Measurements from ENCODE around the gene CBL. TPM values are rescaled to one million over a fixed set of nuclear protein-coding genes. Genes with fewer than 3 reads are reported as not detected.

The CBL gene
- total RNA-seq, 2 experiments from 2014 or later = 19.2 to 59.1 TPM

DNA sequence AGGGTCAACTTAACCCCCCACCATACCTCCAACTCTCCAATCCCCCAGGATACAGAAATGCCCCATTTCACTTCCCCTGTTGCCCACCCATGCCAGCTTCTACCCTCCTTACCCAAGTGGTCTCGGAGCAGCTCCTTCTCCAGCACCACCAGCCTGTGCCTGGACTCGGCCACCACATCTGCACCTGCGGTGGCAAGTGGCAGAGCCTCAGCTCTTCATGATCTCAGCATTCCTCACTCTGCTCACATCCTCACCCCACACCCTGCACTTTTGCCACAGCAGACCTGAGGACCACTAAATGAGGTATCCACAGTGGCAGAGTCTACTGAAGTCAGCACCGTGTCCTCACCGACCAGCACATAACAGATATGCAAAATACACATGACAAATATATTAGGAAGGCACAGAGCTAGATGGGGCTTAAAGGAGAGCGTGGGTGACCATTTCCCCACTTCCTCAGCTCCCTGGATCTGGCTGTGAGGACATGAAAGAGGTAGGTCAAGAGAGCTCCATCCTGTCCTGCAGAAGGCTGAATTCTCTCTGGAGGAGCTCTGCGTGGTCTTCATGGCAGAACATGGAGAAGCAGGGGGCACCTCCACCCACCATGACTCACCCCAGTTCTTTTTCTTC is 11.2 kb upstream of the CBL start:
- POLR2A ChIA-PET = interaction anchor here (0.7 to 1.0 kb wide), 2 partner anchors 51 to 54 kb away, joined by 3 to 5 read pairs; no protein-coding TSS in a partner anchor
- Histone ChIP-seq H2AFZ (ENCODE audit: low read length) (no peak overlapping the region), H3K36me3 (ENCODE audit: insufficient read depth, low read length) (no peaks in the 10 kb centered on the region), H3K4me1 (ENCODE audit: insufficient read depth, low read length, poor library complexity, severe bottlenecking) (peaks cover 3% of the 10 kb centered on the region), H3K9me3 (ENCODE audit: low read length) (no peaks in the 10 kb centered on the region), H4K20me1 (ENCODE audit: insufficient read depth, low read length) (no peaks in the 10 kb centered on the region), H3K9me2 (ENCODE audit: insufficient read depth, low read length) (no peaks in the 10 kb centered on the region), H3K79me2 (ENCODE audit: insufficient read depth, low read depth, low read length) (no peaks in the 10 kb centered on the region), H3K4me2 (ENCODE audit: low read length) (no peak overlapping the region), H3K4me3 (ENCODE audit: low read depth, low read length, poor library complexity, severe bottlenecking) (no peak overlapping the region), H3K27ac (ENCODE audit: low read depth, low read length, poor library complexity, severe bottlenecking) (no peak overlapping the region)
- DNase-seq (ENCODE audit: low spot score) = no peak
- BruUV-seq (replicated peaks) = no TSS peak
- intact Hi-C loops (cut with micrococcal nuclease; ENCODE audit: unreplicated experiment) = no loop called here
- TF ChIP-seq, protein P1, sequence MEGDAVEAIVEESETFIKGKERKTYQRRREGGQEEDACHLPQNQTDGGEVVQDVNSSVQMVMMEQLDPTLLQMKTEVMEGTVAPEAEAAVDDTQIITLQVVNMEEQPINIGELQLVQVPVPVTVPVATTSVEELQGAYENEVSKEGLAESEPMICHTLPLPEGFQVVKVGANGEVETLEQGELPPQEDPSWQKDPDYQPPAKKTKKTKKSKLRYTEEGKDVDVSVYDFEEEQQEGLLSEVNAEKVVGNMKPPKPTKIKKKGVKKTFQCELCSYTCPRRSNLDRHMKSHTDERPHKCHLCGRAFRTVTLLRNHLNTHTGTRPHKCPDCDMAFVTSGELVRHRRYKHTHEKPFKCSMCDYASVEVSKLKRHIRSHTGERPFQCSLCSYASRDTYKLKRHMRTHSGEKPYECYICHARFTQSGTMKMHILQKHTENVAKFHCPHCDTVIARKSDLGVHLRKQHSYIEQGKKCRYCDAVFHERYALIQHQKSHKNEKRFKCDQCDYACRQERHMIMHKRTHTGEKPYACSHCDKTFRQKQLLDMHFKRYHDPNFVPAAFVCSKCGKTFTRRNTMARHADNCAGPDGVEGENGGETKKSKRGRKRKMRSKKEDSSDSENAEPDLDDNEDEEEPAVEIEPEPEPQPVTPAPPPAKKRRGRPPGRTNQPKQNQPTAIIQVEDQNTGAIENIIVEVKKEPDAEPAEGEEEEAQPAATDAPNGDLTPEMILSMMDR (conservative IDR thresholded peaks at IDR 0.05; ENCODE audit: low read length) = no peak
- no peak for TF ChIP-seq EZH2phosphoT487 (IDR thresholded peaks at IDR 0.05; ENCODE audit: borderline replicate concordance, low read depth, low read length)
- CTCF ChIA-PET (ENCODE audit: unreplicated experiment) = no interaction called here

GRCh38 chr11:119195680-119196079 is 10.5 kb upstream of the CBL start:
- Histone ChIP-seq H3K4me2 (ENCODE audit: low read length) (no peak overlapping the region), H3K79me2 (ENCODE audit: insufficient read depth, low read depth, low read length) (no peaks in the 10 kb centered on the region), H3K4me1 (ENCODE audit: insufficient read depth, low read length, poor library complexity, severe bottlenecking) (peaks cover 3% of the 10 kb centered on the region), H3K9me3 (ENCODE audit: low read length) (no peaks in the 10 kb centered on the region), H3K27ac (ENCODE audit: low read depth, low read length, poor library complexity, severe bottlenecking) (no peak overlapping the region), H4K20me1 (ENCODE audit: insufficient read depth, low read length) (no peaks in the 10 kb centered on the region), H3K9me2 (ENCODE audit: insufficient read depth, low read length) (no peaks in the 10 kb centered on the region), H3K36me3 (ENCODE audit: insufficient read depth, low read length) (no peaks in the 10 kb centered on the region), H2AFZ (ENCODE audit: low read length) (no peak overlapping the region), H3K4me3 (ENCODE audit: low read depth, low read length, poor library complexity, severe bottlenecking) (no peak overlapping the region)
- no peak for DNase-seq (ENCODE audit: low spot score)
- BruUV-seq (replicated peaks) = no TSS peak
- TF ChIP-seq EZH2phosphoT487 (IDR thresholded peaks at IDR 0.05; ENCODE audit: borderline replicate concordance, low read depth, low read length) = no peak
- TF ChIP-seq, protein P1 (conservative IDR thresholded peaks at IDR 0.05; ENCODE audit: low read length) = no peak
- POLR2A ChIA-PET = no interaction called here
- CTCF ChIA-PET (ENCODE audit: unreplicated experiment) = no interaction called here
- intact Hi-C loops (cut with micrococcal nuclease; ENCODE audit: unreplicated experiment) = loop anchor here (2.0 kb wide), 3 partner anchors 101 to 139 kb away; partner anchors contain the start of gene HYOU1
